Kasumi-1 (cell line): ENCODE data around the gene CNOT1.
A peak's percentile ranks its signal among the peaks of the same experiment; 100 is the strongest.
"Not testable (repeated sequence)": the region's sequence is repeated elsewhere in the genome, so short reads cannot be mapped to it uniquely, and the experiment has no call there.

Experiments used
- DNase-seq, 2 experiments: peaks; one replicate each; lab custom pipeline; 2025; lab: John Stamatoyannopoulos, UW

CNOT1 gene

DNA sequence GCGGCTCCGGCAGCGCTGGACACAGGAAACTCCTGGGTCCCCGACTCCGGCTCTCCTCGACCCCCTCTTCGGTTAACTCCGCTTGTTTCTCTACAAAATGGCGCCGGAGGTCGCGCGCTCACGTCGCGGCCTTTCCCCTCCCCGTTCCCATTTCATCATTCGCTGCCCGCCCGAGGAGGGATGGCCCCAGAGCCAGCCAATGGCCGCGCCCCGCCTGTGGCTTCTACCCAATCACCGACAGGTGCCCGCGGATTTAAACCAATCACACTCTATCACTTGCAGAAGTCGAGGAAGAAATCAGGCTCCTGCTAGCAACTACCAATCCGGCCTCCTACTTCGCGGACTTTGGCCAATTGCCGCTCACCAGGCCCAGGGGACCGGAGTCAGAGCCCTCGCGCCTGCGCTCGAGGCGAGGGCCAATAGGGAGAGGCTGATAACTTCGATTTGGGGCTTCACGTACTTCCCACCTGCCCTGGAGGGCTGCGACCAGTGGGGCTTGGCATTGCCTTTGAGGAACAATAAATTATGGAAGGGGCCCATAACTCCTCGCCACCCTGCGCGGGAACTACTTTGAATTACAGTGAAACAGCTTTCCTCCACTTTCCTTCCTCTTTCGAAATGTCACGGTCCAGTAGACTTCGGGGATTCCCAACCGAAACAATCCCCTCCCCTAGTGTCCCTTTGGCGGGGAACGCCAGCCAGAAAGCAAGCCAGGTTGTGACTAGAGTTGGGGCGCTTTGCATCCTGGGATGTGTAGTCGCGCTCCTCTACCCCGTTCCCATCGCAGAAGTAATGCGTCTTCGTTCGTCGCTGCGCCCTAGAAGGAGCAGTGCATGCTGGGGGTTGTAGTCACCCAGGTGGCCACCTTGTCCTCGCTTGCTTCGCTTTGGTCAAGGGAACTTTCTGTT is at the start of gene CNOT1:
Gene CNOT1 (minus strand): TSS at position 94 of the 908 bp plus-strand sequence. CDS start 30,489 bp downstream, outside the sequence.
- peak; percentile 99 for DNase-seq

DNA sequence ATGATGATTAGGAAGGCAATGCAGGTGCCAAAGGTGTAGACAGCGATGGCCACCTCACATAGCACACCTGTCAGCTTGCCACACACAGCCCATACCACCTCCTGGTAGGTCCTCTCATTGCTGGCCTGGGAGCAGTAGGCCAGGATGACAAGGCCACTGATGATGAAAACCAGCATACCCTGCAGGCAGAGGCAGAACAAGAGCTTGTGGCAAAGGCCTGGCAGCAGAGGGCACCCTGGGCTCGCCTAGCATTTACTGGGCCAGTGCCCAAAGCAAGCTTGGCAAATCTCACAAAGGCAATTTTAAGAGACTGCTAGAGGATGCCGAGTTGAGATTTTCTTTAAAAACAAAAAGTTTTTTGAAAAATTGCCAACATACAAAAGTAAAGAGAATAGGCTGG is 49.1 kb upstream of the CNOT1 start:
- DNase-seq: peak; percentile 1 to 9

DNA sequence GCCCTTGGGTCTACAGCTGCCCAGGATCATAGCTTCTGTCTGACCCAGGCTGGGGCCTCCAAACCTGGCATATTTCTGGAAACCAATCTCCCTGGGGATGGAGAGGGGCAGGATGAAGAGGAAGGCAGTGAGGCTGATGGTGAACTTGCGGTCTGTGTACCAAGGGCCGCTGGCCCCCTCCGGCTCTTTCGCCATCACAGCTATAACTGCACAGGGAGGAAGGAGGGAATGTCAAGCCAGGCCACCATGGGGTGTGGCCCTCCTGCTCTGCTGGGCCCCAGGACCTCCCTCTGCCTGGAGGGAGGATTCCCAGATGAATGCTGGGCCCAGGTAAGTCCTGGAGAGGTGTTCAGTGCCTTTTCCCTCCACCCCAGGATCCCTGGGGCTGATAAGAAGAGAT is 48.6 kb upstream of the CNOT1 start:
- DNase-seq: no peak

DNA sequence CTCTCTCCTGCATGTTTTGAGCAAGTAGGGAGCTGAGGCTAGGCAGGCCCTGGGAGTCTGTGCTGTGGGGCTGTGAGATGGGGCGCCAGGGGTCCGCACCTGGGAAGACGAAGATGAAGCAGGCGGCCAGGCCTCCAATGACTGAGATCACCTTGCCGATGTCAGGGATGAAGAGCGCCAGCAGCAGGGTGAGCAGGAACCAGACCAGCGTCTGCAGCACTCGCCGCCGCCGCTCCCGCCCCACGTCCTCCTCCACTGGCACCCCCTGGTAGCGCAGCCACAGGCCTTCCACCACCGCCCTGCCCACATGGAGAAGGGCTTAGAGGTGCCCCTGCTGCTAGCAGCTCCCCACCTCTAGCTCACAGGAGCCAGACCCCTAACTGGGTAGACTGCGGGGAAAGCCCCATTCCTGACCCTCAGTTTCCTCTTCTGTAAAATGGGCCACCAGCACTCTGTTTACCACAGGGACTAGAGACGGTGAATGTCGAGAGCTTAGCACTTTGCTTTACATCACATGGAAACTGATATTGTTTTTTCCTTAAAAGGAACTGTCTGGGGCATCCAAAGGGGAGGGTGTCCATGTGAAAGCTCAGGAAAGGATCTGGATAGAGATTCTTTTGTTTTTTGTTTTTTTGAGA is 41.4 kb upstream of the CNOT1 start:
- no peak for DNase-seq

DNA sequence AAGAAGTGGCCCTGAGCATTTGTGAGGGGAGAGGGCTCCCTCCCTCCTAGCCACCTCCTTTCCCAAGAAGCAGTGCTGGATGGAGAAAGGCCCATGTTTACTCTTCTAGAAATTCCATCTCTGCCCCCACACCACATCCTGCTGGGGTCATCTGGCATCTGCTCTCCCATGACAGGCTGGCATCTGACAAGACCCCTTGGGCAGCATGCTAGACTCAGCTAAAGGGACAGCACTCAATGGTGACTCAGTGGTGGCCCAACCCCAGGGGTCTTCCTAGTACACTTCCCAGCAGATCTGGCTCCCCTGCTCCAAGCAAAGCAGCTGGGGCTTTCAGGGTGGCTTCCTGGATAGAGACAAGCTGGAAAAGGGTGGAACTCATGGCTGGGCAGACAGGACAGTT is 40.6 kb upstream of the CNOT1 start:
- no peak for DNase-seq

DNA sequence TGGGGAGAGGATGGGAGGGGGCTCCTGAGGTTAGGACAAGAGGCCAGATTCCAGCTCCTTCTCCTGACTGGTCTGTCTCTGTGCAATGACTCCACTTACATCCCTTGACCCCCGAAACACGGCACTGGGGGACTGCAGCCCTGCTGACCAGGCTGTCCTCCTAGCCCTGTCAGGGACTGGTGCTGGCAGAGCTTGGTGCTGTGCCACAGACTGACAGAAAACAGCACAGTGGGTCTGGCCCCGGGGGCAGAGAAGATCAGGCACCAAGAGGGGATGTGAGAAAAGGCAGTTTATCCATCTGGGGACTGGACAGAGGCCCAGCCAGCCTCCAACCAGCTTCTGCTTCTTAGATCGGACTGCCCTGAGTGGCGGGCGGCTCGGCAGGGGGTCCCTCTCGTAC is 35.6 kb upstream of the CNOT1 start:
- no peak for DNase-seq

DNA sequence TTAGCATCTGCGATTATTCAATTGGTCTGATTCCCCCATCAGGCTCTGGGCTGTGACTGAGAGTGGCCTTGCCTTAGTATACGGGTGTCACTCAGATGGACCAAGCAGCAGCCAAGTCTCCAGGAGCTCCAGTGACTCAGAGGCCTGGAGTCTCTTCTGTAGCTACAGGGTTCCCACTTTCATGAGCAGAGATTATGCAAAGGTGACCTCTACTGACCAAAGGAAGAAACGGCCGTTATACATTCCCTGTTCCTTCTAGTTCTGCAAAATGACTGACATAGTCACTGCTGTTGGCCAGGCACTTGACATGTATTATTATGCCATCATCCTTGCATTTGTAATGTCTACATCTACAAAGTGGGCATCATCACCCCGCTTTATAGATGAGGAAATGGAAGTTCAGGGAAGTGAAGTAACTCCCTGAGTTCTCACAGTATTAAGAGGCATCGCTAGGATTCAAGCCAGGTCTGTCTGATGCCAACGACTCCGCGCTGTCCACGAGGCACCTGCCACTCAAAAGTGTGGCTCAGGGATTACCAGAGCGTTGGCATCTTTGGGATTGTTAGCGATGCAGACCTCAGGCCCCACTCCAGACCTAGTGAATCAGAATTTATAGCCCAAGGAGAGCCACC is 31.7 kb upstream of the CNOT1 start:
- DNase-seq: peak; percentile 84 to 87

DNA sequence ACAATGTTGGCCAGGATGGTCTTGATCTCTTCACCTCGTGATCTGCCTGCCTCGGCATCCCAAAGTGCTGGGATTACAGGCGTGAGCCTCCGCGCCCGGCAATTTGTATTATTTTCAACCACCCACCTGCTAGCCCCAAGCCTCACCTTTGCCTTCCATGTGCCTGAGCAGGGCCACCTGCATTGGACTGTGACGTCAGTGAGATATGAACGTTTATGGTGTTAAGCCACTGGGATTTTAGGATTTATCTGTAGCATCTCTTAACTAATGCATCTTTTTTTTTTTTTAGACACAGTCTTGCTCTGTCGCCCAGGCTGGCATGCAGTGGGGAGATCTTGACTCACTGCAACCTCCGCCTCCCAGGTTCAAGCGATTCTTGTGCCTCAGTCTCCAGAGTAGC is 30.3 kb upstream of the CNOT1 start:
- DNase-seq: not testable (repeated sequence)

DNA sequence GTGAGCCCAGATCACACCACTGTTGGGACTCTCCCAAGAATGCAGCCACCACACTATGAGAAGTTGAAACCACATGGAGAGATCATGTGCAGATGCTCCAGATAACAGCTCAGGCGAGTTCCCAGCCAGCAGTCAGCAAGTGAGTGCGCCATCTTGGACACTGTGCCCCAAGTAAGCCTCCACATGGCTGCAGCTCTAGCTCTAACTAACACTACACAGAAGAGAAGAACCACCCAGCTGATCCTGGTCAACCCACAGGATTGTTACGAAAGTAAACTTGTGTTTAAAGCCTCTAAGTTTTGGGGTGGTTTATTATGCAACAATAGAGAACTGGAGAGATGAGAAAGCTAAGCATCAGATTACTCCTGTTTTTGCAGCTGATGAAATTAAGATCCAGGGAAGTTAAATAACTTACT is 29.2 kb upstream of the CNOT1 start:
- peak; percentile 9 to 17 for DNase-seq

DNA sequence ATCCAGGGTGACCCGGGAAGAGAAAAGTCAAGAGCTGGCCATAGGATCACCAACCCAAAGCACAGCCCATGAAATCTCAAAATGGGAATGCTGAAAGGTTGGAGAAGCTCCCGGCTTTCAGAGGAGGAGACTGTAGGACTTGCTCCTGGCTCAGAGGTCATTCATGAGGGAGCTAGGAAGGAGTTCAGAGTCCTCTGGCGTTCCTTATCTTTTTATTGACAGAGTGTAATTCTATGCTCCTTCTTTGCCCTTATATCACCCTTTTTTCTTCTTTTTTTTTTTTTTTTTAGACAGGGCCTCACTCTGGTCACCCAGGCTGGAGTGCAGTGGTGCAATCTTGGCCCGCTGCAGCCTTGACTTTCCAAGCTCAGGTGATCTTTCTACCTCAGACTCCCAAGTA is 27.3 kb upstream of the CNOT1 start:
- DNase-seq: no peak

DNA sequence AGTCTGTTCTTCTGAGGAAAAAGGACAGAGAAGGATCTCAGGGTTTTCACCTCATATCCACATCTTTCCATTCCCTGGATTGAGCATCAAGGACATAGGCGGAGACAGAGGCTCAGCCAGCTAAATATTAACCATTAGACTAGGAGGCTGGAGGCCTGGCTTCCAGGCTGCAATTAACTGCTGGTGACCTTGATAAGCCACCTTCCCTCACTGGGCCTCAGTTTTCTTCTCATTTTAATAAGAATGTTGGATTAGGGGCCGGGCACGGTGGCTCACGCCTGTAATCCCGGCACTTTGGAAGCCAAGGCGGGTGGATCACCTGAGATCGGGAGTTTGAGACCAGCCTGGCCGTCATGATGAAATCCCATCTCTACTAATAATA is 25.6 kb upstream of the CNOT1 start:
- no peak for DNase-seq

DNA sequence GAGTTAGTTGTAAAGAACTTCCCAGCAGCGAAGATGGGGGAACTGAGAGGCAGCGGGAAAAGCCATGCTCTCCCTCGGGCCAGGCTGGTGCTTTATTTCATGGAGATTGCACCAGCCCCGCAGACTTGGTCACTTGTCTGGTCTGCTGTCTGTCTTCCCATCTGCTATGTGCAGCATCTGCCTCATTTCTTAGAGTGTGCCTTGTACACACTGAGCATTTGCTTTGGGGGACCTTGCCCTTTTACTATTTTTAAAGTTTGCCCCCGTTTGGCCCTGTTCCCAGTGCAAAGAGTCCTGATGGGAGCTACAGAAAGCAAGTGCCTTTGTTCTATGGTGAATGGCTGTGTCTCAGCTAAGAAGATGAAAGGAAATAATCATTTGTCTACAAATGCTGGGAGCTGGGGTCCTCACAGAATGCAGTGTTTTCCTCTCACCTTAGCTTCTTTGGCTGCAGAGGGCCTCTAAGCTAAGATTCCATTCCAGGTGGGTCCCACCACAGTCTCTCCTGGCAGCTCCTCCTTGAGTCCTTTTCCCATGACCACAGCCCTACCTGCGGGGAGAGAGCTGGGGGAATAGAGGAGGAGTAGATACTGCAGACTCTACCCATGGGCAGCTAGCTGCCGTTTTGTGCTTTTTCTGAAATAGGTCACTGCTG is 25.1 kb upstream of the CNOT1 start:
- DNase-seq: no peak

DNA sequence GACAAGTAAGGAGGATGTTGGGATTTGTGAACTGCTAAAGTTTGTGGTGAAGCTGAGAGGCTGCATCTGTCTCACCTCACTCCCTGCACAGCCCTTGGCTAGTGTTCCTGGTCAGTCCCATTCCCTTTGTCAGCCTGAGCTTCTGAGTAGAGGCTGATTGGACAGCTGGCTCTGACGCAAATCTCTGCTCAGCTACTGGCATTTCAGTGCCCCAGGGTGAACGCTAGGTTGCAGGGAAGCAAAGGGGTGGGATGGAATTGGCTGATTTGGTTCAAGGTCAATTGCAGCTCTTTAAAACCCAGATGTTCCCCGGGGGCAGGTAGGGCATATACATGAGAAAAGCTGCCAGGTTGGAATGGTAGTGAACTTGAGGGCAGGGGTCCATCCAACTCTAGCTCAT is 23.1 kb upstream of the CNOT1 start:
- DNase-seq: no peak

DNA sequence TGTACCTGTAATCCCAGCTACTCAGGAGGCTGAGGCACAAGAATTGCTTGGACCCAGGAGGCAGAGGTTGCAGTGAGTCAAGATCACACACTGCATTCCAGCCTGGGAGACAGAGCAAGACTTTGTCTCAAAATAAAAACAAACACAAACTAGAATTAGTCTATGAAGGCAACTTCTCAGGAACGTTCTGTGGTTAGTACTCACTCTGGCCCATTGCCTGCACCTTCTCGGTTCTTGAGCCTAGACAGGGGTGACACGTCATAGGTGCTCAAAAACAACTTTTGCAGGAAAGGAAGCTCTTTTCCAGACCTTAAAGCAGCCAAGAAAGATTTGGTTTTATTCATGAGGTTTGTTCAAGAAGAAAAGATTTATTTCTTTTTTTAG is 22.3 kb upstream of the CNOT1 start:
- DNase-seq: no peak

DNA sequence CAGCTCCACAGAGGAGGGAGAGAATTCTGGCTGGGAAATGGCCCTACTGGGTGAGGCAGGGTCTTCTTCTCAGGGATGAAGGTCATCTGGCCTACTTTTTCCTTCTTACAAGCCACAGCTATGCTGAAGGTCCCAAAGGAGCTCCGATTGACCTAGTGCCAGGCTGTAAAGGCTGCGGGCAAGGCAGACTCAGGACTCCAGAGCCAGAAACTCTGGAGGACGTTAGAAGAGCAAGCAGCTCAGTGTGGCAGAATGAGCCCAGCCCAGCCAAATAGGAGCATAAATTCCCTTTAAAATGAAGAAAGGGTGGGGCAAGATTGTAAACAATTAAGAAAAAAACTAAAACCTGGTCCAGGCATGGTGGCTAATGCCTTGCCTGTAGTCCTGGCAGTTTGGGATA is 20.1 kb upstream of the CNOT1 start:
- no peak for DNase-seq

DNA sequence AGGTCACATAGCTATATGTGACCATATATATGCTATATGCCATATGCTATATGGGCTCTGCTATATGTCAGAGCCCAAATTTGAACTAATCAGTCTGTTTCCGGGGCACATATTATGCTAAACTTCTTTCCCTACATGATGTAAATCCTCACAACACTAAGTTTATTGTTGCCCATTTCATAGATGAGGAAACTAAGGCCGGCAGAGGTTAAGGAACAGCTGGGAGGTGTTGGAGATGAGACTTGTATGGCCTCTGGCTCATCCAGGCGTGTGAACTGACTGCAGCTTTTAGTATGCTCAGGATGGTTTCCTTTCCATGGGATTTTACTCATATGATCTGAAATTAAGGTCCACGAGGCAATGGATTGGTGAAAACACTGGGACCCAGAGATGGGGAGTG is 17.5 kb upstream of the CNOT1 start:
- DNase-seq: no peak

DNA sequence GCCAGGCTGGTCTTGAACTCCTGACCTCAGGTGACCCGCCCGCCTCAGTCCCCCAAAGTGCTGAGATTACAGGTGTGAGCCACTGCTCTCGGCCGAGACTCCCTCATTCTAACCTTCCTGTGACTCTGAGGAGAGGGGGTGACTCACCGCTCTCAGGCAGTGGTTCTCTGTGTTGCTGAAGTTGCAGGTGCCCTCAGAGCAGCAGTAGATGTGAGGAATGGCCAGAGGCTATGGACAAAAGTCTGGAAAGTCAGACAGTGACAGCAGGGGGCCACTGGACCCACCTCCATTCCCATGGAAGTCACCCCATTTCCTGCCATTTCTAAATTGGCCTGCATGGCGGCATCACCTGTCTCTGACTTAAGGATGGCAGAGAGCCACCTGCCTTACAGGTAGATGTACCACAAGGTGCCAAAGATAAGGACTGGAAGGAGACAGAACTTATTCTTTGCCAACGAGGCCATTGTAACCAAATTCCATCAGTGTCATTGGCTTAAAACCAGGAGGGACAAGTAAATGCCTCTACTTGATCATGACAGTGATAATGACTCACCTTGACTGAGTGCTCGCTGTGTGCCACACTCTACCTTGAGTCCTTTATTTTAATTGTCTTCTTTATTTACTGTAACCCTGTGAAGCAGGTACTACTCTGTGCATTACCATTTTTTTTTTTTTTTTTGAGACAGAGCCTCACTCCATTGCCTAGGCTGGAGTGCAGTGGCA is 15.3 kb upstream of the CNOT1 start:
- no peak for DNase-seq

DNA sequence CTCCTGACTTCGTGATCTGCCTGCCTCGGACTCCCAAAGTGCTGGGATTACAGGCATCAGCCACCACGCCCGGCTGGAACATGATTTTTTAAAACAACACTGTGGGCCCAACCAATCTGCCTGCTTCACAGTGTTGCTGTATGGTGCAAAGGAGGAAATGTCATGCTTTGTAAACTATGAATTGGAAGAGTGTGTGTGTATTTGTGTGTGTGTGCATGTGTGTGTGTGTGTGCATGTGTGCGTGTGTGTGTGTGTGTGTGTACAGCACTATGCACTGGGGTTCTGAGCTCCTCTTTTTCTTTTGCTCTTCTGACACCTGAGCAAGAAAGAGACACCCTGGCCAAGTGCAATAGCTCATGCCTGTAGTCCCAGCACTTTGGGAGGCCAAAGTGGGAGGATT is 14.5 kb upstream of the CNOT1 start:
- no peak for DNase-seq

DNA sequence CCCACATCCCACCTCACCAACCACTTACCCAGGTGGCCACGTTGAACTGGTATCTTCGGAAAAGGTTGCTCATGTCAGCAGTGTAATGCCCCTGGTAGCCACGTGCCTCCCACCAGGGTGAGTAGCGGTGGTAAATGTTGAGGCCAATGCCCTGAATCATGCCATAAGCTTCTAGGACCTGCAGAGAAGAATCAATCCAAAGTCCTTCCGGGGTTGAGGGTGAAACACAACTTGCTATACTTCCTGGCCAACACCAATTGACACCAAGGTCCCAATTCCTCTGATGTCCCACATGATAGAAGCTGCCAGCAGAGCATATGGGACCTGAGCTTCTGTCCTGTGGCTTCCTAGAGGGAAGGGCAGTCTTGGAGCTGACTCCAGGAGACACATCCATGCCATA is 11.3 kb upstream of the CNOT1 start:
- DNase-seq: no peak

DNA sequence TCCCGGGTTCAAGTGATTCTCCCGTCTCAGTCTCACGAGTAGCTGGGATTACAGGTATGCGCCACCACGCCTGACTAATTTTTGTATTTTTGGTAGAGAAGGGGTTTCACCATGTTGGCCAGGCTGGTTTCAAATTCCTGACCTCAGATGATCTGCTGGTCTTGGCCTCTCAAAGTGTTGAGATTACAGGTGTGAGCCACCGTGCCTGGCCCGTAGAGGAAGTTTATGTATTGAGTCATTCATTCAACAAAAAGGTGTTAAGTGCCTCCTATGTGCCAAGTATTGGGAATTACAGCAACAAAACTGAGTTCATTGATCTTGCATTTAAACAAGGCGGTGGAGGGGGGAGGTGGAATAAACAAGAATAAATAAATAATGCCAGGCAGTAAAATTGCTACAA is 10.2 kb upstream of the CNOT1 start:
- DNase-seq: no peak

DNA sequence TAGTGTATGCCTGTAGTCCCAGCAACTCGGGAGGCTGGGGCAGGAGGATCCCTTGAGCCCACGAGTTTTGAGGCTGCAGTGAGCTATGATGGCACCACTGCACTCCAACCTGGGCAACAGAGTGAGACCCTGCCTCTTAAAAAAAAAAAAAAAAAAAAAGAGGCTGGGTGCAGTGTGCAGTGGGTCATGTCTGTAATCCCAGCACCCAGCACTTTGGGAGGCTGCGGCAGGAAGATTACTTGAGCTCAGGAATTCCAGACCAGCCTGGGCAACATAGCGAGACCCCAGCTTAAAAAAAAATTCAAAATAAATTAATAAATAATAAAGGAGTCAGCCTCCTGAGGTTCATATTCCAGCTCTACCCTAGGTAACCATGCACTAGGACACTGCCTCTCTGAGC is 9.6 kb upstream of the CNOT1 start:
- no peak for DNase-seq
